GM08714 (cell line): ENCODE measurements around the gene MISP.

ENCODE experiments used
- H3K4me3 ChIP-seq: fragments of 200-500 bp; sonication (Bioruptor generic); 2 replicates; pipeline ENCODE4 v1.5.1; 2014; ENCODE audit warnings: mild to moderate bottlenecking, low read length, inconsistent platforms
- ZNF274 ChIP-seq: IDR thresholded peaks from 2 replicates; pipeline ENCODE4 v1.6.1; 2012; ENCODE audit warnings: mild to moderate bottlenecking, low read depth, low read length

MISP gene

GRCh38 chr19:807627-808422 is 56.9 kb downstream of the MISP start:
- no peak overlapping the region for H3K4me3 ChIP-seq
- TF ChIP-seq ZNF274 = no peak

GRCh38 chr19:808423-808775 is 57.5 kb downstream of the MISP start:
- H3K4me3 ChIP-seq = no peak overlapping the region
- TF ChIP-seq ZNF274 = no peak

GRCh38 chr19:810077-810855 is 59.4 kb downstream of the MISP start:
- TF ChIP-seq ZNF274 = no peak
- H3K4me3 ChIP-seq = no peak overlapping the region

- no peak overlapping the region for H3K4me3 ChIP-seq
- TF ChIP-seq ZNF274 = no peak
These were observed 60.1 kb downstream of the MISP start for GRCh38 chr19:810883-811489.

GRCh38 chr19:811506-812048 is 60.7 kb downstream of the MISP start:
- H3K4me3 ChIP-seq = no peak overlapping the region
- no peak for TF ChIP-seq ZNF274

GRCh38 chr19:812049-812746 is 61.3 kb downstream of the MISP start:
- no peak for TF ChIP-seq ZNF274

GRCh38 chr19:812747-813218 is 61.9 kb downstream of the MISP start:
- no peak overlapping the region for H3K4me3 ChIP-seq
- no peak for TF ChIP-seq ZNF274

More at GRCh38 chr19:812049-812746, 61.3 kb downstream of the MISP start:
- H3K4me3 ChIP-seq = no peak overlapping the region

GRCh38 chr19:813219-814151 is 62.6 kb downstream of the MISP start:
- no peak for TF ChIP-seq ZNF274

More at GRCh38 chr19:813219-814151, 62.6 kb downstream of the MISP start:
- H3K4me3 ChIP-seq = no peak overlapping the region
